K562 (cell line): ENCODE data around the gene FAM174C. TPM values are rescaled to one million over a fixed set of nuclear protein-coding genes. Genes with fewer than 3 reads are reported as not detected.

Experiments
- ATAC-seq: fragments of 200-7000 bp; cut with Tn5 transposase; 3 replicates; pipeline ENCODE4 v1.9.1; 2020; ENCODE audit warnings: moderate library complexity
- BruUV-seq: library from RNA; stranded (reverse); fragments of 400-500 nt; replicated peaks from 2 replicates; lab custom pipeline; 2021; lab: Mats Ljungman, UMichigan
- CTCF ChIA-PET: fragments of 300-600 bp; formaldehyde crosslinking; extraction: SDS; loops from one replicate; lab custom pipeline; 2021; ENCODE audit warnings: low intra/inter-chr PET ratio; lab: Yijun Ruan, JAX
- POLR2A ChIA-PET: fragments of 300-600, 350-650 bp; sonication (Branson Sonifier 250); formaldehyde crosslinking; extraction: SDS; loops from one replicate; lab custom pipeline; 2021; ENCODE audit warnings: antibody characterized with exemption, inconsistent platforms; lab: Yijun Ruan, JAX
- DNase-seq, 4 experiments: peaks; one replicate each; pipeline versions ENCODE4 v3.0.0 to v3.0.0-alpha.2; 2011 to 2018; ENCODE audit warnings: low spot score in 3 of 4, mixed read lengths in 3 of 4; ENCODE audit errors: extremely low read depth in 1 of 4
- FAIRE-seq: peaks from 2 replicates; lab custom pipeline; 2011; peaks lifted over from hg19 to GRCh38; lab: Jason Lieb, UNC
- H2AFZ ChIP-seq: 2 replicates; pipeline ENCODE4 v1.6.0; 2011; ENCODE audit warnings: low read depth, low read length, control low read depth, inconsistent platforms
- H3K27ac ChIP-seq: fragments of 200-600 bp; 3 replicates; pipeline ENCODE4 v1.8.0; 2011; ENCODE audit warnings: low read depth, mild to moderate bottlenecking, control low read depth, inconsistent platforms, low read length, moderate library complexity, mixed read lengths; ENCODE audit errors: extremely low read depth
- H3K27me3 ChIP-seq, 2 experiments: fragments of 300-600 bp in 1 of 2; 2 replicates in 1 of 2; 3 replicates in 1 of 2; pipeline versions ENCODE4 v1.6.0 to v1.8.0; 2011; ENCODE audit warnings: inconsistent platforms in 2 of 2, low read length in 2 of 2, mild to moderate bottlenecking in 1 of 2, mixed read lengths in 1 of 2, moderate library complexity in 1 of 2; ENCODE audit not compliant: control insufficient read depth in 2 of 2, insufficient read depth in 2 of 2
- H3K36me3 ChIP-seq: fragments of 300-600 bp; 3 replicates; pipeline ENCODE4 v1.8.0; 2011; ENCODE audit warnings: mild to moderate bottlenecking, low read length, inconsistent platforms; ENCODE audit not compliant: control insufficient read depth, insufficient read depth
- H3K4me1 ChIP-seq, 2 experiments: fragments of 200-600 bp in 1 of 2; replicated peaks in 1 of 2; 2 replicates in 1 of 2; 3 replicates in 1 of 2; pipeline versions ENCODE4 v1.5.1 to v1.8.0; 2011; ENCODE audit warnings: inconsistent platforms in 2 of 2, low read length in 2 of 2, mild to moderate bottlenecking in 1 of 2, mixed read lengths in 1 of 2, moderate library complexity in 1 of 2; ENCODE audit not compliant: control insufficient read depth in 2 of 2, insufficient read depth in 2 of 2
- H3K4me2 ChIP-seq: 2 replicates; pipeline ENCODE4 v1.6.1; 2011; ENCODE audit warnings: low read length, control low read depth, inconsistent platforms, mixed read lengths; ENCODE audit not compliant: insufficient read depth
- H3K4me3 ChIP-seq: fragments of 200-600 bp; sonication (generic), shearing (Covaris generic); 2 replicates; pipeline ENCODE4 v1.5.1; 2016; ENCODE audit warnings: control low read depth, inconsistent platforms
- H3K79me2 ChIP-seq: fragments of 200-600 bp; 3 replicates; pipeline ENCODE4 v1.8.0; 2011; ENCODE audit warnings: low read length, inconsistent platforms; ENCODE audit not compliant: control insufficient read depth, insufficient read depth
- H3K9ac ChIP-seq, 2 experiments: 2 replicates each; pipeline versions ENCODE4 v1.6.0 to v1.6.1; 2011; ENCODE audit warnings: low read depth in 2 of 2, low read length in 2 of 2, control low read depth in 1 of 2, inconsistent platforms in 1 of 2, mild to moderate bottlenecking in 1 of 2, mixed read lengths in 1 of 2; ENCODE audit not compliant: insufficient read depth in 1 of 2
- H3K9me1 ChIP-seq: one replicate; pipeline ENCODE4 v1.6.0; 2011; ENCODE audit warnings: inconsistent platforms, mild to moderate bottlenecking, low read length, moderate library complexity; ENCODE audit not compliant: control insufficient read depth, insufficient read depth
- H3K9me3 ChIP-seq: replicated peaks from 2 replicates; pipeline ENCODE4 v1.5.1; 2011; ENCODE audit warnings: low read depth, low read length, inconsistent platforms; ENCODE audit not compliant: control insufficient read depth, insufficient read depth
- H4K20me1 ChIP-seq: replicated peaks from 2 replicates; pipeline ENCODE4 v1.6.1; 2011; ENCODE audit warnings: low read length, inconsistent platforms, mixed read lengths; ENCODE audit not compliant: control insufficient read depth, insufficient read depth
- ARID1B ChIP-seq: fragments of 450-650 bp; IDR thresholded peaks from 2 replicates; pipeline ENCODE4 v1.6.1; 2016; ENCODE audit warnings: antibody characterized with exemption, mild to moderate bottlenecking, inconsistent platforms
- FIP1L1 ChIP-seq: fragments of 200-400 bp; formaldehyde crosslinking; IDR thresholded peaks from 2 replicates; pipeline ENCODE4 v1.6.1; 2018; ENCODE audit warnings: mild to moderate bottlenecking, low read depth, low read length; ENCODE audit not compliant: poor library complexity, severe bottlenecking
- GTF2E2 ChIP-seq: fragments of 200-800 bp; sonication (Bioruptor generic); IDR thresholded peaks from 2 replicates; pipeline ENCODE4 v1.6.1; 2016; ENCODE audit warnings: missing genetic modification characterization, missing compliant biosample characterization
- HNRNPL ChIP-seq: fragments of 200-400 bp; formaldehyde crosslinking; IDR thresholded peaks from 2 replicates; pipeline ENCODE4 v1.6.1; 2017; ENCODE audit warnings: low read depth, mild to moderate bottlenecking, low read length
- NCOA2 ChIP-seq, 2 experiments: fragments of 450-650 bp; IDR thresholded peaks; 2 replicates each; pipeline ENCODE4 v1.6.1; 2018; ENCODE audit warnings: mild to moderate bottlenecking in 2 of 2, moderate library complexity in 1 of 2; ENCODE audit not compliant: partially characterized antibody in 2 of 2
- PHB ChIP-seq: fragments of 250-450 bp; sonication (Bioruptor Pico); IDR thresholded peaks from 2 replicates; pipeline ENCODE4 v1.5.0; 2021
- RBFOX2 ChIP-seq: fragments of 200-400 bp; formaldehyde crosslinking; IDR thresholded peaks from 2 replicates; pipeline ENCODE4 v1.6.1; 2017; ENCODE audit warnings: low read depth, mild to moderate bottlenecking, low read length, moderate library complexity
- RBM22 ChIP-seq: fragments of 200-400 bp; formaldehyde crosslinking; IDR thresholded peaks from 2 replicates; pipeline ENCODE4 v1.6.1; 2018; ENCODE audit warnings: low read length, low read depth; ENCODE audit not compliant: poor library complexity, severe bottlenecking
- RBM25 ChIP-seq: fragments of 200-400 bp; formaldehyde crosslinking; IDR thresholded peaks from 2 replicates; pipeline ENCODE4 v1.6.1; 2018; ENCODE audit warnings: low read length, low read depth, moderate library complexity; ENCODE audit not compliant: severe bottlenecking
- SUPT5H ChIP-seq: fragments of 450-650 bp; IDR thresholded peaks from 2 replicates; pipeline ENCODE4 v1.6.1; 2016
- YY1 ChIP-seq, 3 experiments: IDR thresholded peaks; 2 replicates each; pipeline ENCODE4 v1.6.1; 2011; ENCODE audit warnings: low read length in 2 of 3, mild to moderate bottlenecking in 2 of 3, moderate library complexity in 2 of 3, borderline replicate concordance in 1 of 3, control low read depth in 1 of 3, low read depth in 1 of 3; ENCODE audit not compliant: insufficient read depth in 3 of 3, insufficient replicate concordance in 2 of 3, control insufficient read depth in 1 of 3, insufficient read length in 1 of 3; ENCODE audit errors: extremely low read depth in 1 of 3
- ZNF274 ChIP-seq: IDR thresholded peaks from 2 replicates; pipeline ENCODE4 v1.6.1; 2011; ENCODE audit warnings: low read depth, mild to moderate bottlenecking, low read length, moderate library complexity, borderline replicate concordance
- WGBS: fragments of 100-300 bp; shearing (Covaris generic); methylation state at CpG from one replicate; pipeline ENCODE4 v1.1.6; 2016; ENCODE audit warnings: low coverage, mixed read lengths; ENCODE audit not compliant: insufficient coverage; ENCODE audit errors: missing lambda C conversion rate; 5-methylcytosine and 5-hydroxymethylcytosine counted together
- in situ Hi-C: fragments of 300-500 bp; cut with MboI; formaldehyde crosslinking; loops from 4 replicates; pipeline ENCODE4 v1.15.0; 2018; ENCODE audit warnings: inconsistent platforms, mixed read lengths
- intact Hi-C: fragments of 100-400 bp; cut with micrococcal nuclease; formaldehyde crosslinking; loops from 2 replicates; pipeline ENCODE4 v1.14.2; 2022
- polyA plus RNA-seq, 8 experiments: library from polyadenylated mRNA; depleted of rRNA in 4 of 8; stranded (reverse) in 5 of 8; unstranded in 3 of 8; fragments of >200 nt; fragmentation: Nextera tagmentation in 2 of 8; fragmentation: Illumina TruSeq in 1 of 8; extraction: Ambion mirVana in 2 of 8; extraction: Trizol in 1 of 8; gene quantifications; 2 replicates each; pipeline versions ENCODE4 v1.2.1 to v1.2.3, GENCODE V29; 2011 to 2014; ENCODE audit warnings: inconsistent platforms in 1 of 8, missing spikeins in 1 of 8
- total RNA-seq, 7 experiments: library from RNA; depleted of rRNA in 6 of 7; stranded (reverse); fragments of >200 nt in 6 of 7; fragmentation: Illumina TruSeq in 2 of 7; extraction: Trizol in 2 of 7; gene quantifications; 2 replicates each; pipeline versions ENCODE4 v1.2.1 to v1.2.3, GENCODE V29; 2011 to 2021; ENCODE audit warnings: low replicate concordance in 1 of 7
- TF ChIP-seq, protein P1 (sequence below): fragments of 250-450 bp; sonication (Bioruptor Pico); IDR thresholded peaks from 2 replicates; pipeline ENCODE4 v1.4.0; 2020; ENCODE audit warnings: mild to moderate bottlenecking, moderate library complexity, borderline replicate concordance
- TF ChIP-seq, protein P2 (sequence below): fragments of 250-450 bp; sonication (Bioruptor Pico); IDR thresholded peaks from 2 replicates; pipeline ENCODE4 v1.5.0; 2021; ENCODE audit warnings: mild to moderate bottlenecking, borderline replicate concordance

FAM174C gene
- total and polyA plus RNA-seq, 9 of the 15 experiments (the other 6 are each of a cell fraction or from before 2014, with no cell fraction given): 0.66 to 89.6 (median 20.3) TPM

DNA sequence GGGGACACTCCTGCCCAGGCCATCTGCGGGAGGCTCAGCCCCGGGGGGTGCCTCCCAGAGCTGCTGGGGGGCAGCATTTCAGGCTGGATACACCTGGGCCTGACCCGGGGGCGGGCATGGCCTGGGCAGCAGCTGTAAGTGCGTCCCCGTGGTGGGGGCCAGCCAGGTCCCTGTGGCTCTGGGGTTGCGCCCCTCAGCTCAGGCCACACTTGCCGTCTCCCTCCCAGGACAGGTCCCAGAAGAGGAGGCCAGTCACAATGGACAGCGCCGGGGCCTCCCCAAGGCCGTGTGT lies 49.2 kb upstream of the FAM174C start (continued):
- TF ChIP-seq, protein P1, sequence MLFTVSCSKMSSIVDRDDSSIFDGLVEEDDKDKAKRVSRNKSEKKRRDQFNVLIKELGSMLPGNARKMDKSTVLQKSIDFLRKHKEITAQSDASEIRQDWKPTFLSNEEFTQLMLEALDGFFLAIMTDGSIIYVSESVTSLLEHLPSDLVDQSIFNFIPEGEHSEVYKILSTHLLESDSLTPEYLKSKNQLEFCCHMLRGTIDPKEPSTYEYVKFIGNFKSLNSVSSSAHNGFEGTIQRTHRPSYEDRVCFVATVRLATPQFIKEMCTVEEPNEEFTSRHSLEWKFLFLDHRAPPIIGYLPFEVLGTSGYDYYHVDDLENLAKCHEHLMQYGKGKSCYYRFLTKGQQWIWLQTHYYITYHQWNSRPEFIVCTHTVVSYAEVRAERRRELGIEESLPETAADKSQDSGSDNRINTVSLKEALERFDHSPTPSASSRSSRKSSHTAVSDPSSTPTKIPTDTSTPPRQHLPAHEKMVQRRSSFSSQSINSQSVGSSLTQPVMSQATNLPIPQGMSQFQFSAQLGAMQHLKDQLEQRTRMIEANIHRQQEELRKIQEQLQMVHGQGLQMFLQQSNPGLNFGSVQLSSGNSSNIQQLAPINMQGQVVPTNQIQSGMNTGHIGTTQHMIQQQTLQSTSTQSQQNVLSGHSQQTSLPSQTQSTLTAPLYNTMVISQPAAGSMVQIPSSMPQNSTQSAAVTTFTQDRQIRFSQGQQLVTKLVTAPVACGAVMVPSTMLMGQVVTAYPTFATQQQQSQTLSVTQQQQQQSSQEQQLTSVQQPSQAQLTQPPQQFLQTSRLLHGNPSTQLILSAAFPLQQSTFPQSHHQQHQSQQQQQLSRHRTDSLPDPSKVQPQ (CRISPR knock-in tag): no peak
- TF ChIP-seq NCOA2 (IDR thresholded peaks at IDR 0.05; ENCODE audit: partially characterized antibody in 2 of 2) (no peak), RBM25 (no peak)

DNA sequence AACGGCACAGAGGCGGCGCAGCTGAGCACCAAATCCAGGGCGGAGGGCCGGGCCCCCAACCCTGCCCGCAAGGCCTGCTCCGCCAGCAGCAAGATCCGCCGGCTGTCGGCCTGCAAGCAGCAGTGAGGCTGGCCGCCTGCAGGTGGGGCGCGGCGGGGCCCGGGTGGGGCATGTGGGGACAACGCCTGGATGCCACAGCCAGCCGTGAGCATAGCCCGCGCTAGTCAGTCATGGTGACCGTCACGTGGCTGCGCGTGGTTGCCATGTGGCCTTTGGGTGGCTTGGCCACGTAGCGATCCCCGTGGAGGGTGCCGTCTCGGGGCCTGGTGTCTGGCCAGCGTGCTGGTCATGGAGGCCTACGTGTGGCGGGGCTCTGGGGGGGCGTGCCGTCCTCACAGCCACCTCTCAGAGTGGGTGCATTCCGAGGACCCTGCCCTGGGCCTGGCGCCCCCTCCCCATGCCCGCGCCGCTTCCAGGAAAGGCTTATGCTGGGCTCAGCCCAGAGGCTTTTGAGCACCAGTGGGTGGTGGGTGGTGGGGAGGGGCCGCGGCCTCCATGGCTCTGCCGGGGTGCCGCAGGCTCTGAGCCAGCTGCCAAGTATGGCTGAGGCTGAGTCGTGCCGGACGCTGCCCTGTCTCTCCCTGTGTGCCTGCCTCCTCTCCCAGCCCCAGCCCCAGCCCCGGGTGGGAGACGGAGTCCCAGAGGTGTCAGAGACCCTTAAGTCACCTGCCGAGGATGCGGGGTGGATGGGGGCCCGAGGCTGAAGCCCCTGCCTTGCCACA lies 48.6 kb upstream of the FAM174C start:
- H3K79me2 ChIP-seq: peaks cover 15% of the 10 kb centered on the region
- ATAC-seq: no peak
- H3K36me3 ChIP-seq: peaks cover 65% of the 10 kb centered on the region; the same call in 2 of the 3 replicates
- peaks cover 0 to 63% of the 10 kb centered on the region in 2 experiments; a peak in 2 of 5 replicates for H3K4me1 ChIP-seq
- no peak overlapping the region for H3K27ac ChIP-seq
- H3K4me2 ChIP-seq: no peak overlapping the region
- in situ Hi-C loops: loop anchor here (25.0 kb wide), 1 partner anchor 464 kb away; the partner anchor contains the start of gene MISP
- intact Hi-C loops: no loop called here
- H3K4me3 ChIP-seq: no peak overlapping the region
- no peak for FAIRE-seq
- H3K27me3 ChIP-seq: no peaks in the 10 kb centered on the region
- H3K9me3 ChIP-seq: no peaks in the 10 kb centered on the region; the same call in 1 of the 2 replicates
- H3K9ac ChIP-seq: no peak overlapping the region
- no peak for DNase-seq
- no peak overlapping the region for H2AFZ ChIP-seq
- ChIA-PET POLR2A (interaction anchor here (1.5 kb wide), 1 partner anchor 10 kb away, joined by 9 read pairs; no protein-coding TSS in a partner anchor), CTCF (no interaction called here)
- H4K20me1 ChIP-seq: no peaks in the 10 kb centered on the region
- 98% methylated on average over 31 of the region's 50 CpGs for WGBS
- BruUV-seq: no TSS peak
- no peaks in the 10 kb centered on the region for H3K9me1 ChIP-seq
- TF ChIP-seq YY1 (IDR thresholded peaks at IDR 0.05; ENCODE audit: borderline replicate concordance in 1 of 3, control insufficient read depth in 1 of 3, extremely low read depth in 1 of 3, insufficient read depth in 3 of 3, insufficient read length in 1 of 3, insufficient replicate concordance in 2 of 3, low read depth in 1 of 3, low read length in 2 of 3) (no peak), RBM22 (peak; percentile 72), HNRNPL (peak; percentile 31; the same call in 1 of the 2 replicates), ZNF274 (no peak), FIP1L1 (peak; percentile 38), PHB (CRISPR knock-in tag) (no peak), SUPT5H (0 out of 2 replicates have a peak, but pooled peaks have one; percentile 34), RBFOX2 (peak; percentile 10; the same call in 1 of the 2 replicates), GTF2E2 (no peak), ARID1B (no peak)
- TF ChIP-seq, protein P2, sequence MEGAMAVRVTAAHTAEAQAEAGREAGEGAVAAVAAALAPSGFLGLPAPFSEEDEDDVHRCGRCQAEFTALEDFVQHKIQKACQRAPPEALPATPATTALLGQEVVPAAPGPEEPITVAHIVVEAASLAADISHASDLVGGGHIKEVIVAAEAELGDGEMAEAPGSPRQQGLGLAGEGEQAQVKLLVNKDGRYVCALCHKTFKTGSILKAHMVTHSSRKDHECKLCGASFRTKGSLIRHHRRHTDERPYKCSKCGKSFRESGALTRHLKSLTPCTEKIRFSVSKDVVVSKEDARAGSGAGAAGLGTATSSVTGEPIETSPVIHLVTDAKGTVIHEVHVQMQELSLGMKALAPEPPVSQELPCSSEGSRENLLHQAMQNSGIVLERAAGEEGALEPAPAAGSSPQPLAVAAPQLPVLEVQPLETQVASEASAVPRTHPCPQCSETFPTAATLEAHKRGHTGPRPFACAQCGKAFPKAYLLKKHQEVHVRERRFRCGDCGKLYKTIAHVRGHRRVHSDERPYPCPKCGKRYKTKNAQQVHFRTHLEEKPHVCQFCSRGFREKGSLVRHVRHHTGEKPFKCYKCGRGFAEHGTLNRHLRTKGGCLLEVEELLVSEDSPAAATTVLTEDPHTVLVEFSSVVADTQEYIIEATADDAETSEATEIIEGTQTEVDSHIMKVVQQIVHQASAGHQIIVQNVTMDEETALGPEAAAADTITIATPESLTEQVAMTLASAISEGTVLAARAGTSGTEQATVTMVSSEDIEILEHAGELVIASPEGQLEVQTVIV (CRISPR knock-in tag): no peak
